Stimulated activated CD4-positive, alpha-beta T cell treated with anti-CD3 and anti-CD28 coated beads, Interleukin-1b, Interleukin-23, amount 100 ng/mL, for 48 hours (primary cell): ENCODE data around the gene HSD3B1.
"Not testable (repeated sequence)": the region's sequence is repeated elsewhere in the genome, so short reads cannot be mapped to it uniquely, and the experiment has no call there.

Source experiments
- DNase-seq: peaks from one replicate; pipeline ENCODE4 v3.0.0-alpha.2; 2020

Gene HSD3B1

GRCh38 chr1:119556423-119556822 lies 49.4 kb downstream of the HSD3B1 start:
- DNase-seq, result no peak

DNA sequence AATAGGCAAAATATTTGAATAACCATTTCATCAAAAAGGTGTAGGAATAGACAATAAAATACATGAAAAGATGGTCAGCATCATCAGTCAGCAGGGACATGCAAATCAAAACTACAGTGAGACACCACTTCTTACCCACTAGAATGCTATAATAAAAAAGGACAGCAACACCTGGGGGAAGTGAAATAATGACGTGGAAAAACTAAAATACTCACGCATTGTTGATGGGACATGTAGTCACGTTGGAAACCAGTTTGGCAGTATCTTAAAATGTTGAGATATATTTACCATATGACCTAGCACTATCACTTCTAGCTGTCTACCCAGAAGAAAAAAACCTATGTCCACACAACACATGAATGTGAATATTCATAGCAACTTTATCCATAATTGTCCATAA lies 53.4 kb downstream of the HSD3B1 start:
- not testable (repeated sequence) for DNase-seq

DNA sequence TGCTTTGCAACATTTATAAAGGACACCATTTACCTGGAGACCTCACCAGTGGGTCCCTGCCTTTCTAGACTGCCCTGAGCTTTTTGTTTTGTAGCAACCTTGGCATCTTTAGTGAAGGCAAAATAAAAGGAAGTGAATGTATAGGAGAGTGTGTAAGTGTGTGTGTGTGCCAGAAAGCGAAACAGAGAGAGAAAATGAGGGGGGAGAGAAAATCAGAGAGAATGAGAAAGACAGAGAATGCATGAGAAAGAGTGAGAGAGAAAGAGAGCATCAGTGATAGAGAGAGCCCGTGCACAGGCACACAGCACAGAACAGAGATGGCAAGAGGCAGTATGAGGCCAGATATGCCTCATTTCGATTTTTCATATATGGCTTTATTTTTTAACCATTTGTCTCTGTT lies 57.5 kb downstream of the HSD3B1 start:
- DNase-seq, result no peak
